Liver (tissue), 9 donors: ENCODE measurements around the gene ZSCAN16. TPM values are rescaled to one million over a fixed set of nuclear protein-coding genes. Genes with fewer than 3 reads are reported as not detected.
"Not testable (repeated sequence)": the region's sequence is repeated elsewhere in the genome, so short reads cannot be mapped to it uniquely, and the experiment has no call there.

Source experiments
- DNase-seq: peaks from one replicate; pipeline ENCODE4 v3.0.0-alpha.2; 2017; ENCODE audit warnings: low spot score
- H3K27ac ChIP-seq, 2 donors: one replicate each; pipeline ENCODE4 v1.7.0; 2013; ENCODE audit warnings: inconsistent platforms in 2 of 2, low read length in 2 of 2, control low read depth in 1 of 2, low read depth in 1 of 2, mild to moderate bottlenecking in 1 of 2
- H3K27me3 ChIP-seq, 4 donors: one replicate each; pipeline versions ENCODE4 v1.6.1 to v1.7.0; 2013; ENCODE audit warnings: low read length in 3 of 4, inconsistent platforms in 1 of 4, mild to moderate bottlenecking in 1 of 4, moderate library complexity in 1 of 4; ENCODE audit not compliant: control insufficient read depth in 4 of 4, insufficient read depth in 4 of 4
- H3K36me3 ChIP-seq, 4 donors: one replicate each; pipeline versions ENCODE4 v1.6.1 to v1.7.0; 2013; ENCODE audit warnings: low read length in 3 of 4, mild to moderate bottlenecking in 3 of 4, low read depth in 1 of 4, moderate library complexity in 1 of 4; ENCODE audit not compliant: control insufficient read depth in 4 of 4, insufficient read depth in 3 of 4
- H3K4me1 ChIP-seq, 4 donors: one replicate each; pipeline versions ENCODE4 v1.6.1 to v1.7.0; 2013; ENCODE audit warnings: low read length in 3 of 4, mild to moderate bottlenecking in 3 of 4, moderate library complexity in 1 of 4; ENCODE audit not compliant: control insufficient read depth in 4 of 4, insufficient read depth in 4 of 4
- H3K4me3 ChIP-seq, 3 donors: one replicate each; pipeline versions ENCODE4 v1.6.1 to v1.7.0; 2013; ENCODE audit warnings: low read length in 3 of 3, control low read depth in 1 of 3, low read depth in 1 of 3, mild to moderate bottlenecking in 1 of 3
- H3K9ac ChIP-seq, 2 donors: one replicate each; pipeline ENCODE4 v1.7.0; 2013; ENCODE audit warnings: low read length in 2 of 2, mild to moderate bottlenecking in 2 of 2, moderate library complexity in 2 of 2, control low read depth in 1 of 2, low read depth in 1 of 2
- H3K9me3 ChIP-seq, 4 donors: one replicate each; pipeline versions ENCODE4 v1.6.1 to v1.7.0; 2013; ENCODE audit warnings: low read length in 3 of 4; ENCODE audit not compliant: control insufficient read depth in 4 of 4
- EGR1 ChIP-seq, 2 donors: IDR thresholded peaks; 2 replicates each; pipeline ENCODE4 v1.6.1; 2016 to 2018; ENCODE audit warnings: antibody characterized with exemption in 2 of 2, low read depth in 2 of 2
- FOXA1 ChIP-seq: IDR thresholded peaks from 2 replicates; pipeline ENCODE4 v1.6.1; 2016; ENCODE audit warnings: antibody characterized with exemption
- FOXA2 ChIP-seq: IDR thresholded peaks from 2 replicates; pipeline ENCODE4 v1.6.1; 2016; ENCODE audit warnings: antibody characterized with exemption
- GABPA ChIP-seq, 2 donors: IDR thresholded peaks in 1 of 2; conservative IDR thresholded peaks in 1 of 2; 2 replicates each; pipeline ENCODE4 v1.6.1; 2016; ENCODE audit warnings: antibody characterized with exemption in 2 of 2, mild to moderate bottlenecking in 1 of 2, moderate library complexity in 1 of 2
- HNF4G ChIP-seq: IDR thresholded peaks from 2 replicates; pipeline ENCODE4 v1.6.1; 2016; ENCODE audit warnings: antibody characterized with exemption
- JUND ChIP-seq, 2 donors: IDR thresholded peaks; 2 replicates each; pipeline ENCODE4 v1.6.1; 2016; ENCODE audit warnings: antibody characterized with exemption in 2 of 2
- RXRA ChIP-seq, 2 donors: IDR thresholded peaks; 2 replicates each; pipeline ENCODE4 v1.6.1; 2017 to 2018; ENCODE audit warnings: antibody characterized with exemption in 2 of 2, mild to moderate bottlenecking in 1 of 2
- SP1 ChIP-seq: IDR thresholded peaks from 2 replicates; pipeline ENCODE4 v1.6.1; 2018; ENCODE audit warnings: antibody characterized with exemption, mild to moderate bottlenecking
- TAF1 ChIP-seq: conservative IDR thresholded peaks from 2 replicates; pipeline ENCODE4 v1.6.1; 2016; ENCODE audit warnings: antibody characterized with exemption, mild to moderate bottlenecking
- YY1 ChIP-seq: IDR thresholded peaks from 2 replicates; pipeline ENCODE4 v1.6.1; 2016; ENCODE audit warnings: antibody characterized with exemption, mild to moderate bottlenecking
- ZBTB33 ChIP-seq: IDR thresholded peaks from 2 replicates; pipeline ENCODE4 v1.6.1; 2016; ENCODE audit warnings: antibody characterized with exemption
- WGBS: extraction: QIAGEN DNeasy Blood & Tissue Kit; methylation state at CpG from one replicate; pipeline ENCODE4 v1.1.7; 2013; 5-methylcytosine and 5-hydroxymethylcytosine counted together
- polyA plus RNA-seq, 2 donors: library from polyadenylated mRNA; stranded (reverse) in 1 of 2; unstranded in 1 of 2; fragments of 200-250 nt in 1 of 2; fragments of >200 nt in 1 of 2; fragmentation: Nextera tagmentation in 1 of 2; extraction: Ambion mirVana in 1 of 2; gene quantifications; one replicate each; pipeline versions ENCODE4 v1.2.1 to v1.2.3, GENCODE V29; 2013 to 2015
- total RNA-seq, 2 donors: library from RNA; depleted of rRNA; stranded (reverse); fragments of >200 nt; gene quantifications; one replicate each; pipeline ENCODE4 v1.2.3, GENCODE V29; 2014
- TF ChIP-seq, protein P1 (sequence below): fragments of 150-350 bp; IDR thresholded peaks from 2 replicates; pipeline ENCODE4 v1.5.1; 2017; ENCODE audit warnings: improper control_type of control experiment, low read depth, low read length; ENCODE audit not compliant: missing input control
- TF ChIP-seq, protein P2 (sequence below): IDR thresholded peaks from 2 replicates; pipeline ENCODE4 v1.6.1; 2016; ENCODE audit warnings: antibody characterized with exemption, mild to moderate bottlenecking
- TF ChIP-seq, protein P3 (sequence below): IDR thresholded peaks from 2 replicates; pipeline ENCODE4 v1.6.1; 2016; ENCODE audit warnings: antibody characterized with exemption
- donor health status: healthy.
- donor health status: healthy.
- donor health status: healthy.
- donor health status: healthy.
- donor health status: healthy.

Gene ZSCAN16
- total and polyA plus RNA-seq, 4 donors: 1.5 to 3.5 (median 2.7) TPM

- no peak overlapping the region for H3K4me3 ChIP-seq
- no peaks in the 10 kb centered on the region for H3K9me3 ChIP-seq
- 93% methylated on average over 6 of the region's 6 CpGs for WGBS
- TF ChIP-seq FOXA2 (no peak), HNF4G (no peak), RXRA (IDR thresholded peaks at IDR 0.05) (no peak), FOXA1 (no peak), SP1 (no peak), YY1 (no peak), JUND (IDR thresholded peaks at IDR 0.05) (no peak), ZBTB33 (no peak), TAF1 (no peak), GABPA (IDR thresholded peaks at IDR 0.05 in 1 of 2, conservative IDR thresholded peaks at IDR 0.05 in 1 of 2) (no peak), EGR1 (IDR thresholded peaks at IDR 0.05; ENCODE audit: low read depth in 2 of 2) (no peak)
- TF ChIP-seq, protein P1, sequence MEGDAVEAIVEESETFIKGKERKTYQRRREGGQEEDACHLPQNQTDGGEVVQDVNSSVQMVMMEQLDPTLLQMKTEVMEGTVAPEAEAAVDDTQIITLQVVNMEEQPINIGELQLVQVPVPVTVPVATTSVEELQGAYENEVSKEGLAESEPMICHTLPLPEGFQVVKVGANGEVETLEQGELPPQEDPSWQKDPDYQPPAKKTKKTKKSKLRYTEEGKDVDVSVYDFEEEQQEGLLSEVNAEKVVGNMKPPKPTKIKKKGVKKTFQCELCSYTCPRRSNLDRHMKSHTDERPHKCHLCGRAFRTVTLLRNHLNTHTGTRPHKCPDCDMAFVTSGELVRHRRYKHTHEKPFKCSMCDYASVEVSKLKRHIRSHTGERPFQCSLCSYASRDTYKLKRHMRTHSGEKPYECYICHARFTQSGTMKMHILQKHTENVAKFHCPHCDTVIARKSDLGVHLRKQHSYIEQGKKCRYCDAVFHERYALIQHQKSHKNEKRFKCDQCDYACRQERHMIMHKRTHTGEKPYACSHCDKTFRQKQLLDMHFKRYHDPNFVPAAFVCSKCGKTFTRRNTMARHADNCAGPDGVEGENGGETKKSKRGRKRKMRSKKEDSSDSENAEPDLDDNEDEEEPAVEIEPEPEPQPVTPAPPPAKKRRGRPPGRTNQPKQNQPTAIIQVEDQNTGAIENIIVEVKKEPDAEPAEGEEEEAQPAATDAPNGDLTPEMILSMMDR: no peak
- TF ChIP-seq, protein P2, sequence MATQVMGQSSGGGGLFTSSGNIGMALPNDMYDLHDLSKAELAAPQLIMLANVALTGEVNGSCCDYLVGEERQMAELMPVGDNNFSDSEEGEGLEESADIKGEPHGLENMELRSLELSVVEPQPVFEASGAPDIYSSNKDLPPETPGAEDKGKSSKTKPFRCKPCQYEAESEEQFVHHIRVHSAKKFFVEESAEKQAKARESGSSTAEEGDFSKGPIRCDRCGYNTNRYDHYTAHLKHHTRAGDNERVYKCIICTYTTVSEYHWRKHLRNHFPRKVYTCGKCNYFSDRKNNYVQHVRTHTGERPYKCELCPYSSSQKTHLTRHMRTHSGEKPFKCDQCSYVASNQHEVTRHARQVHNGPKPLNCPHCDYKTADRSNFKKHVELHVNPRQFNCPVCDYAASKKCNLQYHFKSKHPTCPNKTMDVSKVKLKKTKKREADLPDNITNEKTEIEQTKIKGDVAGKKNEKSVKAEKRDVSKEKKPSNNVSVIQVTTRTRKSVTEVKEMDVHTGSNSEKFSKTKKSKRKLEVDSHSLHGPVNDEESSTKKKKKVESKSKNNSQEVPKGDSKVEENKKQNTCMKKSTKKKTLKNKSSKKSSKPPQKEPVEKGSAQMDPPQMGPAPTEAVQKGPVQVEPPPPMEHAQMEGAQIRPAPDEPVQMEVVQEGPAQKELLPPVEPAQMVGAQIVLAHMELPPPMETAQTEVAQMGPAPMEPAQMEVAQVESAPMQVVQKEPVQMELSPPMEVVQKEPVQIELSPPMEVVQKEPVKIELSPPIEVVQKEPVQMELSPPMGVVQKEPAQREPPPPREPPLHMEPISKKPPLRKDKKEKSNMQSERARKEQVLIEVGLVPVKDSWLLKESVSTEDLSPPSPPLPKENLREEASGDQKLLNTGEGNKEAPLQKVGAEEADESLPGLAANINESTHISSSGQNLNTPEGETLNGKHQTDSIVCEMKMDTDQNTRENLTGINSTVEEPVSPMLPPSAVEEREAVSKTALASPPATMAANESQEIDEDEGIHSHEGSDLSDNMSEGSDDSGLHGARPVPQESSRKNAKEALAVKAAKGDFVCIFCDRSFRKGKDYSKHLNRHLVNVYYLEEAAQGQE: no peak
- TF ChIP-seq, protein P3, sequence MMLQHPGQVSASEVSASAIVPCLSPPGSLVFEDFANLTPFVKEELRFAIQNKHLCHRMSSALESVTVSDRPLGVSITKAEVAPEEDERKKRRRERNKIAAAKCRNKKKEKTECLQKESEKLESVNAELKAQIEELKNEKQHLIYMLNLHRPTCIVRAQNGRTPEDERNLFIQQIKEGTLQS: no peak
- peaks cover 2 to 10% (median 5%) of the 10 kb centered on the region in 4 donors for H3K4me1 ChIP-seq
- no peak for DNase-seq
- H3K27ac ChIP-seq: no peak overlapping the region
- no peak overlapping the region for H3K9ac ChIP-seq
- H3K36me3 ChIP-seq: no peaks in the 10 kb centered on the region
- H3K27me3 ChIP-seq: no peaks in the 10 kb centered on the region
These were observed 45.6 kb upstream of the ZSCAN16 start for GRCh38 chr6:28078836-28079235.

DNA sequence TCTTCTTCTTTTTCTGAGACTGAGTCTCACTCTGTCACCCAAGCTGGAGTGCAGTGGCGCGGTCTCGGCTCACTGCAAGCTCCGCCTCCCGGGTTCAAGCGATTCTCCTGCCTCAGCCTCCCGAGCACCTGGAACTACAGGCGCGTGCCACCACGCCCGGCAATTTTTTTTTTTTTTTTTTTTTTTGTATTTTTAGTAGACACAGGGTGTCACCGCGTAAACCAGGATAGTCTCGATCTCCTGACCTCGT lies 44.1 kb upstream of the ZSCAN16 start, which contains the start of gene ZNF165:
TSS of gene ZNF165 (plus strand) at position 188 of the 250 bp plus-strand sequence. CDS start 4,913 bp downstream, outside the sequence.
- 2% methylated on average over 15 of the region's 15 CpGs for WGBS

More for the DNA sequence above, 44.1 kb upstream of the ZSCAN16 start, which contains the start of gene ZNF165:
- Histone ChIP-seq H3K27ac (peak within 1 kb of the TSS; percentile 81 to 82), H3K4me3 (peak within 1 kb of the TSS; percentile 62 to 94 (median 84)), H3K4me1 (peaks cover 2 to 10% (median 5%) of the 10 kb centered on the region in 4 donors), H3K9ac (peak within 1 kb of the TSS; percentile 83 to 91)
- not testable (repeated sequence) for H3K27me3 ChIP-seq, H3K9me3 ChIP-seq, H3K36me3 ChIP-seq, DNase-seq
